Transverse colon (tissue), 4 donors: ENCODE data around the gene WDR31. TPM values are rescaled to one million over a fixed set of nuclear protein-coding genes. Genes with fewer than 3 reads are reported as not detected.
A peak's percentile ranks its signal among the peaks of the same experiment; 100 is the strongest.

Experiments used
- DNase-seq: peaks from one replicate; pipeline ENCODE4 v3.0.0-alpha.2; 2019
- H3K27ac ChIP-seq, 4 donors: fragments of 200-600 bp; sonication (generic); 2 replicates each; pipeline ENCODE4 v1.5.1; 2016 to 2018; ENCODE audit warnings: inconsistent platforms in 4 of 4
- H3K27me3 ChIP-seq: fragments of 200-600 bp; sonication (generic); 2 replicates; pipeline ENCODE4 v1.5.1; 2017; ENCODE audit warnings: inconsistent platforms
- H3K36me3 ChIP-seq, 4 donors: fragments of 200-600 bp; sonication (generic); 2 replicates each; pipeline ENCODE4 v1.5.1; 2017 to 2019; ENCODE audit warnings: inconsistent platforms in 4 of 4
- H3K4me1 ChIP-seq, 4 donors: fragments of 200-600 bp; sonication (generic); 2 replicates each; pipeline ENCODE4 v1.5.1; 2017 to 2020; ENCODE audit warnings: inconsistent platforms in 4 of 4
- H3K4me3 ChIP-seq, 4 donors: fragments of 200-600 bp; sonication (generic); 1 replicate in 1 of 4; 2 replicates in 3 of 4; pipeline versions ENCODE4 v1.5.1 to v1.6.1; 2017 to 2019; ENCODE audit warnings: inconsistent platforms in 4 of 4
- H3K9me3 ChIP-seq, 2 donors: fragments of 200-600 bp; sonication (generic); 2 replicates each; pipeline ENCODE4 v1.5.1; 2017 to 2019; ENCODE audit warnings: inconsistent platforms in 2 of 2
- CTCF ChIP-seq, 5 experiments: fragments of 200-600 bp in 3 of 5; fragments of 450-650 bp in 2 of 5; sonication (generic) in 3 of 5; IDR thresholded peaks; 1 replicate in 2 of 5; 2 replicates in 3 of 5; pipeline ENCODE4 v1.5.1; 2016 to 2017; ENCODE audit warnings: antibody characterized with exemption in 5 of 5, inconsistent platforms in 3 of 5, mild to moderate bottlenecking in 2 of 5, moderate library complexity in 1 of 5
- EP300 ChIP-seq: sonication (generic); formaldehyde crosslinking; IDR thresholded peaks from one replicate; pipeline ENCODE4 v1.6.1; 2017; ENCODE audit warnings: antibody characterized with exemption, low read depth
- POLR2A ChIP-seq: fragments of 450-650 bp; IDR thresholded peaks from one replicate; pipeline ENCODE4 v1.6.1; 2016; ENCODE audit warnings: antibody characterized with exemption, mild to moderate bottlenecking, moderate library complexity
- POLR2AphosphoS5 ChIP-seq, 3 donors: sonication (generic); formaldehyde crosslinking; IDR thresholded peaks; one replicate each; pipeline ENCODE4 v1.6.1; 2016; ENCODE audit warnings: antibody characterized with exemption in 3 of 3
- WGBS, 2 donors: methylation state at CpG; one replicate each; pipeline ENCODE4 v1.1.5; 2018; ENCODE audit warnings: low coverage in 1 of 2; 5-methylcytosine and 5-hydroxymethylcytosine counted together
- in situ Hi-C, 4 donors: fragments of 200-750 bp; cut with MboI; loops; one replicate each; pipeline versions ENCODE4 v1.15.0 to v1.15.1; 2017; ENCODE audit warnings: low sequenced_read_pairs in 3 of 4, low pct_ligation_motif_present in 1 of 4, low pct_unique_long_range_greater_than_20kb in 1 of 4
- intact Hi-C: fragments of 100-400 bp; cut with DNase I; formaldehyde crosslinking; loops from one replicate; pipeline ENCODE4 v1.15.1; 2023; ENCODE audit warnings: low total_unique reads
- total RNA-seq, 4 donors: library from RNA; depleted of rRNA; stranded (reverse); fragments of >200 nt; gene quantifications; one replicate each; pipeline ENCODE4 v1.1.0, GENCODE V29; 2016

WDR31 gene
- total RNA-seq, 4 donors from 2014 or later, result 0.60 to 3.0 (median 1.6) TPM

- Histone ChIP-seq H3K9me3 (no peaks in the 10 kb centered on the region), H3K36me3 (peaks cover 0 to 49% (median 17%) of the 10 kb centered on the region in 4 donors), H3K27ac (peak within 1 kb of the TSS; percentile 88 to 94 (median 90)), H3K4me1 (peaks cover 7 to 33% (median 12%) of the 10 kb centered on the region in 4 donors), H3K27me3 (no peaks in the 10 kb centered on the region), H3K4me3 (peak within 1 kb of the TSS; percentile 51 to 85 (median 61))
- peak; percentile 98 for DNase-seq
- in situ Hi-C loops, result loop anchor here in 3 of 4 donors (10.0 kb wide), 2 partner anchors 129 to 379 kb away; partner anchors contain the start of gene ALAD (in 3 of the 3)
- intact Hi-C loops, result no loop called here
- 0% methylated on average over 7 to 51 of the region's 63 CpGs for WGBS, 2 donors
- TF ChIP-seq CTCF (IDR thresholded peaks at IDR 0.05) (no peak), POLR2AphosphoS5 (IDR thresholded peaks at IDR 0.05) (peak; percentile 96 to 99 (median 99)), POLR2A (peak; percentile 97), EP300 (peak; percentile 26)
Observed at GRCh38 chr9:113275157-113276131, 64.6 kb downstream of the WDR31 start, which contains the start of the genes CDC26 and PRPF4. Gene CDC26 (minus strand): TSS chr9:113275572. CDS start chr9:113272507, 3,065 bp downstream. Gene PRPF4 (plus strand): TSS chr9:113275658. CDS start chr9:113275744, 86 bp downstream.

GRCh38 chr9:113274474-113275156 lies 65.5 kb downstream of the WDR31 start:
- in situ Hi-C loops (loop anchor here in 3 of 4 donors (10.0 kb wide), 2 partner anchors 130 to 380 kb away; partner anchors contain the start of gene ALAD (in 3 of the 3)), intact Hi-C loops (no loop called here)
- H3K27ac ChIP-seq, result peak overlapping the region; percentile 88 to 94 (median 90)
- 0% methylated on average over 7 to 15 of the region's 15 CpGs for WGBS, 2 donors
- no peaks in the 10 kb centered on the region for H3K27me3 ChIP-seq
- H3K9me3 ChIP-seq, result no peaks in the 10 kb centered on the region
- TF ChIP-seq CTCF (IDR thresholded peaks at IDR 0.05) (peak; percentile 72 to 88 (median 78)), EP300 (no peak), POLR2AphosphoS5 (IDR thresholded peaks at IDR 0.05) (peak in 1 of 3 donors; percentile 15)
- peaks cover 0 to 41% (median 17%) of the 10 kb centered on the region in 4 donors for H3K36me3 ChIP-seq
- H3K4me1 ChIP-seq, result peaks cover 8 to 41% (median 12%) of the 10 kb centered on the region in 4 donors
- DNase-seq, result no peak
- peak overlapping the region; percentile 51 to 85 (median 56) for H3K4me3 ChIP-seq

- 52 to 70% methylated on average over 2 of the region's 2 CpGs for WGBS, 2 donors
- no peak overlapping the region for H3K4me3 ChIP-seq
- DNase-seq, result no peak
- no peaks in the 10 kb centered on the region for H3K27me3 ChIP-seq
- peaks cover 3 to 35% (median 9%) of the 10 kb centered on the region in 4 donors for H3K4me1 ChIP-seq
- in situ Hi-C loops, result loop anchor here in 3 of 4 donors (10.0 kb wide), 2 partner anchors 135 to 385 kb away; partner anchors contain the start of gene ALAD (in 3 of the 3)
- H3K36me3 ChIP-seq, result peaks cover 0 to 32% (median 14%) of the 10 kb centered on the region in 4 donors
- intact Hi-C loops, result no loop called here
- no peaks in the 10 kb centered on the region for H3K9me3 ChIP-seq
- TF ChIP-seq POLR2A (no peak), EP300 (no peak), POLR2AphosphoS5 (IDR thresholded peaks at IDR 0.05) (no peak), CTCF (IDR thresholded peaks at IDR 0.05) (no peak)
- peak overlapping the region in 2 of 4 donors; percentile 3 to 27 for H3K27ac ChIP-seq
Observed at GRCh38 chr9:113269871-113270270, 70.2 kb downstream of the WDR31 start.
